Retinal pigment epithelial cell (primary cell): ENCODE data around the gene ABCC1.

Experiments
- DNase-seq: peaks from one replicate; pipeline ENCODE4 v3.0.0-alpha.2; 2010; ENCODE audit warnings: low read depth
- H3K4me3 ChIP-seq: 2 replicates; pipeline ENCODE4 v1.5.1; 2011; ENCODE audit warnings: mild to moderate bottlenecking, low read length, control low read depth, moderate library complexity
- TF ChIP-seq, protein P1 (sequence below): conservative IDR thresholded peaks from 2 replicates; pipeline ENCODE4 v1.5.1; 2011; ENCODE audit warnings: low read depth, low read length, control low read depth, inconsistent platforms

ABCC1 gene

DNA sequence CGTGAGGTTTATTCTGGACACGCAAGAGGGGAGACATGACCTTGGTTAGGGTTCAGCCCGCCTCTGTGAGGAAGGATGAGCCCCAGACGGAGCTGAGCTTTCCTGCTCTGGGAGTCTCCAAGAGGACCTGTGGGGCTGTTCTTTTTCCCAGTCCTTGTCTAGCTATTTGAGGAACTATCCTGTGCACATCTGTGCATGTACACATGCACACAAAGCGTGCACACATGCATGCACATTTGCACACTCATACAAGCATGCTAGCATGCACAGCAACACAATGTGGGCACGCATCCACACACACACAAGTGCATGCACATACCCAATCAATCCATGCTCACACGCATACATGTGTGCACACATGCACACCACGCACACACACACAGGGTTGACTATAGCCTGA lies 233.5 kb downstream of the ABCC1 start:
- no peak for DNase-seq
- TF ChIP-seq, protein P1, sequence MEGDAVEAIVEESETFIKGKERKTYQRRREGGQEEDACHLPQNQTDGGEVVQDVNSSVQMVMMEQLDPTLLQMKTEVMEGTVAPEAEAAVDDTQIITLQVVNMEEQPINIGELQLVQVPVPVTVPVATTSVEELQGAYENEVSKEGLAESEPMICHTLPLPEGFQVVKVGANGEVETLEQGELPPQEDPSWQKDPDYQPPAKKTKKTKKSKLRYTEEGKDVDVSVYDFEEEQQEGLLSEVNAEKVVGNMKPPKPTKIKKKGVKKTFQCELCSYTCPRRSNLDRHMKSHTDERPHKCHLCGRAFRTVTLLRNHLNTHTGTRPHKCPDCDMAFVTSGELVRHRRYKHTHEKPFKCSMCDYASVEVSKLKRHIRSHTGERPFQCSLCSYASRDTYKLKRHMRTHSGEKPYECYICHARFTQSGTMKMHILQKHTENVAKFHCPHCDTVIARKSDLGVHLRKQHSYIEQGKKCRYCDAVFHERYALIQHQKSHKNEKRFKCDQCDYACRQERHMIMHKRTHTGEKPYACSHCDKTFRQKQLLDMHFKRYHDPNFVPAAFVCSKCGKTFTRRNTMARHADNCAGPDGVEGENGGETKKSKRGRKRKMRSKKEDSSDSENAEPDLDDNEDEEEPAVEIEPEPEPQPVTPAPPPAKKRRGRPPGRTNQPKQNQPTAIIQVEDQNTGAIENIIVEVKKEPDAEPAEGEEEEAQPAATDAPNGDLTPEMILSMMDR, result no peak
- H3K4me3 ChIP-seq, result no peak overlapping the region

DNA sequence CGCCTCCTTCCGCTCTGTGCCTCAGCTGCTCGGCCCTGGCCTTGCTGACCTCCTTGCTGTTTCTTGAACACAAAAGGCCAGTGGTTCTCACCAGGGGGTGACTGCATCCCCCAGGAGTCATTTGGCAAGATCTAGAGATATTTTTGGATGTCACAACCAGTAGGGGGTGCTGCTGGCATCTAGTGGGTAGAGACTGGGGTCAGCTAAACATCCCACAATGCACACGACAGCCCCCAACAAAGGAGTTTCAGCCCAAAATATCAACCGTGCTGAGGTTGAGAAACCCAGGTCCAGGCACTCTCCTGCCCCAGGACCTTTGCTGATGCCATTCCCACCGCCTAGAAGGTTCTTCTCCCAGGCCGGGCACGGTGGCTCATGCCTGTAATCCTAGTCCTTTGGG lies 234.1 kb downstream of the ABCC1 start:
- no peak overlapping the region for H3K4me3 ChIP-seq
- no peak for DNase-seq
- TF ChIP-seq, protein P1, result peak; percentile 26

DNA sequence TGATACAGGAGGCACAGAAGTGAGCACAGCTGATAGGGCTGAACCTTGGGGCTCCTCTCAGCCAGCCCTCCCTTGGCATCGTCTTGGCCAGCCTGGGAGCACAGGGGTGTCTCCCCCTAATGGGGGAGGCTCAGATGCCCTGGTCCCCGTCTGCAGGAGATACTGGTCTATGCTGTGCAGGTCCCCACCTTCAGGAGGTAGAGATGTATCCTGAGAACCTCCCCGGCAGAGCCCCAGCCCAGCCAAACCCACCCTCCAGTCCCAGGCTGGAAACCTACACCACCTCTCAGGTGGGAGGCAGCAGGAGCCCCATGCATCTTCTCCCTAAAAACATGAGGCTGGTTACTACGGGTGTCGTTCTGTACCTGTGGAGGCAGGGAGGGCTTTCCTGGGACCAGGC lies 235.2 kb downstream of the ABCC1 start:
- H3K4me3 ChIP-seq, result no peak overlapping the region
- no peak for DNase-seq
- TF ChIP-seq, protein P1, result no peak

DNA sequence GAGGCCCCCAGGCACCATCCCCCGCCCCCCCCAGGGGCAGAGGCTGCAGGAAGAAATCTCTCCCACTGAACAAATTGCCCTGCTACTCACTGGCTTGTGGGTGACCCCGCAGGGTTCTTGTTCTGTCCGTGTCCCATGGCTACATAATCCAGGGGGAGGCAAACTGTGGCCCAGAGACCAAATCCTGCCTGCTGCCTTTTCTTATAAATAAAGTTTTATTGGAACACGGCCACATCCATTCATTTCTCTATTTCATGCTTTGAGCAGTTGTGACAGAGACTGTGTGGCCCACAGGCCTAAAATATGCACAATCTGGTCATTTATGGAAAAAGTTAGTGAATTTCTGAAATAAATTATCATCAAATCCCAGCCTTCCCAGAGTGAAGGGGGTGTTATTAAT lies 235.7 kb downstream of the ABCC1 start:
- no peak for DNase-seq
- no peak overlapping the region for H3K4me3 ChIP-seq
- TF ChIP-seq, protein P1, result no peak

DNA sequence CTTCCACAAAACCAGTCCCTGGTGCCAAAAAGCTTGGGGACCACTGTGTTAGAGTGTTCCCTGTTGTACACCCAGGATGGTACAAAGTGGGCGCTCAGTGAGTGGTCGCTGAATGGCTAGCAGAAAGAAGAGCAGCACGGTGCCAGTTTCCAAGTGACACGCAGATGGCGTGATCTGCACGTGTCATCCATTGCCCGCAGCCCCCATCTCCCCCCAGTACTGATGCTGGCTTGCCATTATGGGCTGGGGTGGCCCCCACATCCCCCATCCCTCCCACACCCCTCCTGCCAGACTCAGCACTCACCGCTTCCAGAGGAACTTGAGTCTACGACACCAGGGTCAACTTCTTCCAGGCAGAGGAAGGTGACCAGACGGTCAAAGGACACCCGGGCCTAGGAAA lies 237.4 kb downstream of the ABCC1 start:
- H3K4me3 ChIP-seq, result no peak overlapping the region
- TF ChIP-seq, protein P1, result no peak
- DNase-seq, result no peak

DNA sequence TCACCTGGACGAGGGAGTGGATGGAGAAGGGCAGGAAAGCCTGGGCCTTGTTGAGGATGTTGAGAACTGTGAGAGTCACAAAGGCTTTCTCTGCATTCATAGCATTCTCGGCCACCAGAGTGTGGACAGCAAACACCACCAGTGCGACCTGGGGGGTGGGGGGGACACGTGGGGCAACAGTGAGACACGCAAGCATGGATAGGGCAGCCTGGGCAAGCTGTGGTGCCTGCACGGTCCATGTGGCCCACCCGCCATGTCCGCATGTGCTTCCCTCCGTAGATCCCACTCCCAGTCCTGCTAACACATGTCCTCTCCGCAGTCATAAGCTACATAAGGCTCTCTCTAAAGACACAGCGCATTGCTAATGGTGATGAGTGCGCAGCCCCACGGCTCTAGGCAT lies 239.4 kb downstream of the ABCC1 start:
- no peak for DNase-seq
- TF ChIP-seq, protein P1, result no peak
- no peak overlapping the region for H3K4me3 ChIP-seq

DNA sequence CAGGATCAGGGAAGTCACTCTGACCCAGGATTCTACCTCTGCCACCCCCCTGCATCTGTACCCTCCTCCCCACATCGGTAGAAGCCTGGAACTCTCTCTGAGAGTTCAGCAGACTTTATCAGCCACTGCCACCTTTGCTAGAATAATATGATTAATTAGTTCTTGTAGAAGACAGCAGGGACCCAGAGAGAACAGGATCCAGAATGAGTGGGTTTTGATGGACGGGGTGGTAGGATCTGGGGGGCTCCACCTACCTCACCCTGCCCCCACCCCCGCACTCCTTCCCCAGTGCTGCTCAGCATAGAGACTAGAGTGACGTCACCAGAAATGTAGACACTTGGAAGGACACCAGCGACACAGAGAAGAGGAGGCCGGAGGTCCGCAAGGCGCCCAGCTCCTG lies 240.4 kb downstream of the ABCC1 start:
- TF ChIP-seq, protein P1, result no peak
- no peak overlapping the region for H3K4me3 ChIP-seq
- no peak for DNase-seq
